IPS-18a (cell line): ENCODE data around the gene RASSF3.
"Not testable (repeated sequence)": the region's sequence is repeated elsewhere in the genome, so short reads cannot be mapped to it uniquely, and the experiment has no call there.

Experiments
- H3K27ac ChIP-seq: one replicate; pipeline ENCODE4 v1.5.1; 2013; ENCODE audit warnings: low read length
- H3K27me3 ChIP-seq: one replicate; pipeline ENCODE4 v1.6.1; 2013; ENCODE audit warnings: mild to moderate bottlenecking, low read length; ENCODE audit not compliant: control insufficient read depth, insufficient read depth
- H3K36me3 ChIP-seq: one replicate; pipeline ENCODE4 v1.6.1; 2013; ENCODE audit warnings: low read depth, low read length; ENCODE audit not compliant: control insufficient read depth
- H3K4me1 ChIP-seq: one replicate; pipeline ENCODE4 v1.6.1; 2013; ENCODE audit warnings: low read depth, low read length; ENCODE audit not compliant: control insufficient read depth
- H3K4me3 ChIP-seq: one replicate; pipeline ENCODE4 v1.5.1; 2013; ENCODE audit warnings: low read length
- H3K9ac ChIP-seq: one replicate; pipeline ENCODE4 v1.6.1; 2013; ENCODE audit warnings: mild to moderate bottlenecking, low read length, moderate library complexity
- H3K9me3 ChIP-seq: one replicate; pipeline ENCODE4 v1.6.1; 2013; ENCODE audit warnings: low read depth, low read length; ENCODE audit not compliant: control insufficient read depth

RASSF3 gene

DNA sequence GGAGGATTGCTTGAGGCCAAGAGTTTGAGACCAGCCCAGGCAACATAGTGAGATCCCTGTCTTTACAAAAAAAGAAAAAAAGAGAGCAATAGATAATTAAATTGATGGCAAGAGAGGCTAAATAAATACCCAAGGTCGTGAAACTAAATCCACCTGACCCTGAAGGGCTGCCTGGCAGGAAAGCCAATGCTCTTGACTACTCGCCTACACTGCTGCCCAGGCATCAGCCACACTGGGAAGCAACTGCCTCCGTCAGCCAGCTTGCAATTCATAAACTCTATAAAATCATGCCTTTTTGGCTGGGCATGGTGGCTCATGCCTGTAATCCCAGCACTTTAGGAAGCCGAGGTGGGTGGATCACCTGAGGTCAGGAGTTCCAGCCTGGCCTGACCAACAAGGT, 31.7 kb upstream of the RASSF3 start:
- Histone ChIP-seq H3K9ac (no peak overlapping the region), H3K4me1 (peaks cover 5% of the 10 kb centered on the region), H3K36me3 (no peaks in the 10 kb centered on the region), H3K27me3 (no peaks in the 10 kb centered on the region), H3K4me3 (no peak overlapping the region), H3K27ac (no peak overlapping the region), H3K9me3 (no peaks in the 10 kb centered on the region)

DNA sequence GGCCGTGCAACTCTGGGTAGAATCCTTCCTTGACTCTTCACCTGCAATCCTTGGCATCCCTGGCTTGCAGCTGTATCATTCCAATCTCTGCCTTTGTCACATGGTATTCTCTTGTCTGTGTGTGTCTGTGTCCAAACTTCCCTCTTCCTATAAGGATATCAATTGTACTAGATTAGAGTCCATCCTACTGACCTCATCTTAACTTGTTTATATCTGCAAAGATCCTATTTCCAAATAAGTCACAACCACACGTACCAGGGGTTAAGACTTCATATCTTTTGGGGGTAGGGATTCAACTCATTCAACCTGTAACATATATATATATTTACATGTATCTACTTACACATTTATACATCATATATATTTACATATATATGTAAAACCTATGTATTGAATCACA, 29.6 kb upstream of the RASSF3 start:
- Histone ChIP-seq H3K4me3 (no peak overlapping the region), H3K9ac (no peak overlapping the region), H3K36me3 (no peaks in the 10 kb centered on the region), H3K4me1 (peaks cover 9% of the 10 kb centered on the region), H3K27ac (no peak overlapping the region), H3K9me3 (no peaks in the 10 kb centered on the region), H3K27me3 (no peaks in the 10 kb centered on the region)

DNA sequence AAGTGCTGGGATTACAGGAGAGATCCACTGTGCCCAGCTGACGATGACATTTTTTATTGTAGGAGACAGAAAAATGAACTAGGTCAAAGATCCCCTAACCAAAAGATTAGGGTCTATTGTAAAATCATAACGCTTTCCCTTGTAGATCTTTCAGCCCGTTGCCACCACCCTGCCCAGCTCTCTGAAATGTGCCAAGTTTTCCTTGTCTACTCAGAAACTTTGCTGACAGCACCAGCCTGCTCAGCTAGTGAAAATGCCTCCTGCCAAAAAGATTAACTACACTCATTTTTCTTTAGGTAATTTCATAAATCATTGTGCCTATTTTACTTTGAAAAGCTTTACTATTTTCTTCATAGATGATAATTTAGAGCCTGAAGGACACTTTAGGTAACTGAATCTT, 28.2 kb upstream of the RASSF3 start:
- peaks cover 9% of the 10 kb centered on the region for H3K4me1 ChIP-seq
- H3K9me3 ChIP-seq: no peaks in the 10 kb centered on the region
- no peaks in the 10 kb centered on the region for H3K27me3 ChIP-seq
- H3K4me3 ChIP-seq: no peak overlapping the region
- H3K27ac ChIP-seq: no peak overlapping the region
- H3K9ac ChIP-seq: no peak overlapping the region
- H3K36me3 ChIP-seq: no peaks in the 10 kb centered on the region

DNA sequence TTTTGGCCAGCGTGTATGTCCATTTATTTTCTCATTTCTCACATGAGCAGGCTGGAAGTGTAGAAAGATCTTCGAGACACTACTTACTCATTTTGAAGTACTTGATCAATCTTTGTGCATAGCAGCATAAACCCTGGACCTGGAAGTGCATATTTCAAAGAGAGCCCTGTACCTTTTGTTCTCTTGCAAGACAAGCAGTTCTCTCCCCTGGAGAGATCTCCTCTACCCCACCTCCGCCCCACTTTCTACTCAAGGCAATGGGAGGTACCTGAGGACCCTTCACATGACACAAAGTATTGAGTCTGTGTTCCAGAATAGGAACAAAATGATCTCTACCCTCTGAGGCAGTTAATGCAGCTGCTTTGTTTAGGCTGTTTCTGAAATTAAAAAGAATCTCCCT, 27.4 kb upstream of the RASSF3 start:
- H3K27me3 ChIP-seq: no peaks in the 10 kb centered on the region
- no peak overlapping the region for H3K27ac ChIP-seq
- H3K4me1 ChIP-seq: peaks cover 9% of the 10 kb centered on the region

DNA sequence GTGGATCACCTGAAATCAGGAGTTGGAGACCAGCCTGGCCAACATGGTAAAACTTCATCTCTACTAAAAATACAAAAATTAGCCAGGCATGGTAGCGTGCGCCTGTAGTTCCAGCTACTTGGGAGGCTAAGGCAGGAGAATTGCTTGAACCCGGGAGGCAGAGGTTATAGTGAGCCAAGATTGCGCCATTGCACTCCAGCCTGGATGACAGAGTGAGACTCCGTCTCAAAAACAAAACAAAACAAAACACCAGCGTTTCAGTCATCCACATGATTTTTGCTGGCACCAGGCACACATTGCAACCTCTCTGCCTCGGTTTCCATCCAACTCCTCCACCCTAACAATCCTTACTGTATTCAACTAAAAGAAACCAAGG, 26.9 kb upstream of the RASSF3 start:
- not testable (repeated sequence) for H3K27ac ChIP-seq, H3K9me3 ChIP-seq, H3K27me3 ChIP-seq, H3K9ac ChIP-seq, H3K4me3 ChIP-seq, H3K36me3 ChIP-seq, H3K4me1 ChIP-seq

More for the DNA sequence above, 27.4 kb upstream of the RASSF3 start:
- H3K9ac ChIP-seq: no peak overlapping the region
- H3K36me3 ChIP-seq: no peaks in the 10 kb centered on the region
- no peaks in the 10 kb centered on the region for H3K9me3 ChIP-seq
- H3K4me3 ChIP-seq: no peak overlapping the region

DNA sequence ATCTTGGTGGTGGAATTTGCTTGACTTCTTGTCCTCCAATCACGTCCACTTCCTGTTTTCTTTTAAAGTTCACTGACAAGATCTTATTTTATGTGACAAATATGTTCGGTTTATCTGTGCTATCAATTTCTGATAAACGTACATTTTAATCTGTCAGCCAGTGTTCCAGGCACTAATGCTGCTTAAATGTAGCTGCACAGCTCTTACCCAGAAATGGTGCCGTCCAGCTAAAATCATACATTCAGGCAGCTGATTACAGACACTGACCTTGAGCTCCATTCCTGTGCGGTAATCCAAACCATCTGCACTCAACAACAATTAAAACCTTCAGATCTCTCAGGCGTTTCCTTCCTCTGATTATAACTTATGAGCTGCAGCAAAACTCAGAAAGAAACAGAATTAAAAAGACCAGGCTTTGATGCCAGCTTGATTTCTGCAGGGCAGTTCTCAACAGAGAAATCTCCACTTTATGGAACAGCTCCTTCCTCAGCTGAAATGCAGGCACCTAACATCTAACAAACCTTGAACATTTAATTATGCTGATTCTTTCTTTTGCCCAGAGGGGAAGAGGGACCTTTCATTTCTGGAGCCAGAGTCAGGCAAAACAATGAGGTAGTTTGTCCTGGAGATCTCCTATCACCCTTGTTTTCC, 26.4 kb upstream of the RASSF3 start:
- no peak overlapping the region for H3K9ac ChIP-seq
- H3K27ac ChIP-seq: no peak overlapping the region
- no peak overlapping the region for H3K4me3 ChIP-seq

DNA sequence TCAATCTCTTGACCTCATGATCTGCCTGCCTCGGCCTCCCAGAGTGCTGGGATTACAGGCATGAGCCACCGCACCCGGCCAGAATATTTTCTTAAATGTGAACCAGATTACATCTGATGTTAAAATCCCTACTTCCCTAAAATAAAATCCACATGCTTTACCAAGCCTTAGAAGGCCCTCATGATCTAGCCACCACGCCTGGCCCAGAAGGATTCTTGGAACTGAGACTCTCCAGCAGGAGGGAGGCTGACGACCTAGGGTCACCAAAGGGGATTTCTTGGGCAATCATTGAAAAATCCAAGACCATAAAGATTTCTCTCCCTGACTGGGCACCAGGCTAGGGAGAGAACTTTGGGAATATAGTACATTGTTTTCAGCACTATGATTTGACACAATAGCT, 25.2 kb upstream of the RASSF3 start:
- Histone ChIP-seq H3K4me1 (peaks cover 9% of the 10 kb centered on the region), H3K27me3 (no peaks in the 10 kb centered on the region), H3K36me3 (no peaks in the 10 kb centered on the region), H3K4me3 (no peak overlapping the region), H3K9me3 (no peaks in the 10 kb centered on the region), H3K9ac (no peak overlapping the region), H3K27ac (no peak overlapping the region)

More for the DNA sequence above, 26.4 kb upstream of the RASSF3 start:
- no peaks in the 10 kb centered on the region for H3K27me3 ChIP-seq
- peaks cover 9% of the 10 kb centered on the region for H3K4me1 ChIP-seq
- H3K9me3 ChIP-seq: no peaks in the 10 kb centered on the region
- no peaks in the 10 kb centered on the region for H3K36me3 ChIP-seq

DNA sequence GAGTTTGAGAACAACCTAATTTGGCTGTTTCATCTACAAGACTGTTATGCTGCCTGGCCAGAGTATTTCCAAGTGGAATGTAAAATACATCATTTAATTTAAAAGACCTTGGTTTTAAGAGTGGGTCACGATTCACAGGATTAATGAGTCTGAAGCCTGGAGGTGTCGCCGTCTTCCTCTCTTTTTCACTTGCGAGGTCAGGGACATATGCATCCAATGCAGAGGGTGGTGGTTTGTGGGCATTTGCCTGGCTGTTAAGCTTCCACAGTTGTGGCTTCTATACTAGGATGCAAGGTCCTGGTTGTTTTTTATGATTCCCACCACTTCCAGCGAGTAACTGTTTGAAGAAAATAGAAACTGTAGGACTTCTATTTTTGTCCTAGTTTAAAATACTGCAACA, 22.8 kb upstream of the RASSF3 start:
- Histone ChIP-seq H3K27ac (no peak overlapping the region), H3K4me1 (peaks cover 9% of the 10 kb centered on the region), H3K36me3 (no peaks in the 10 kb centered on the region), H3K4me3 (no peak overlapping the region), H3K27me3 (no peaks in the 10 kb centered on the region), H3K9me3 (no peaks in the 10 kb centered on the region), H3K9ac (no peak overlapping the region)

DNA sequence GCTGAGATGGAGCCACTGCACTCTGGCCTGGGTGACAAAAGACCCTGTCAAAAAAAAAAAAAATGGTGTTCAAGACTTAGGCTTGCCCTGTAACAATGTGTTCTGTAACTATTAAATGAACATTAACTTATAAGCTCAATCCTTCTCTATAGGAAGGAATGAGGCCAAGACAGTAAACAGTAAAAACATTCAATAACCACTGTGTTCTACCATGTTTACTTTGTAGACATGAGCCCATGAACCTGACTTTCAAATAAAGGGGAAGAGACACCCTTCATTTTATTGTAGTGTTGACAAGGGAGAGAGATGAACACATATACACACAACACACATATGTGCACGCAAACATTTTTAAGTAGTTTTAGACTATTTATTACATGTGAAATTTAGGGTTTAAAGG, 20.1 kb upstream of the RASSF3 start:
- Histone ChIP-seq H3K4me1 (no peaks in the 10 kb centered on the region), H3K9ac (no peak overlapping the region), H3K4me3 (no peak overlapping the region), H3K36me3 (no peaks in the 10 kb centered on the region), H3K27me3 (no peaks in the 10 kb centered on the region), H3K27ac (no peak overlapping the region), H3K9me3 (no peaks in the 10 kb centered on the region)

DNA sequence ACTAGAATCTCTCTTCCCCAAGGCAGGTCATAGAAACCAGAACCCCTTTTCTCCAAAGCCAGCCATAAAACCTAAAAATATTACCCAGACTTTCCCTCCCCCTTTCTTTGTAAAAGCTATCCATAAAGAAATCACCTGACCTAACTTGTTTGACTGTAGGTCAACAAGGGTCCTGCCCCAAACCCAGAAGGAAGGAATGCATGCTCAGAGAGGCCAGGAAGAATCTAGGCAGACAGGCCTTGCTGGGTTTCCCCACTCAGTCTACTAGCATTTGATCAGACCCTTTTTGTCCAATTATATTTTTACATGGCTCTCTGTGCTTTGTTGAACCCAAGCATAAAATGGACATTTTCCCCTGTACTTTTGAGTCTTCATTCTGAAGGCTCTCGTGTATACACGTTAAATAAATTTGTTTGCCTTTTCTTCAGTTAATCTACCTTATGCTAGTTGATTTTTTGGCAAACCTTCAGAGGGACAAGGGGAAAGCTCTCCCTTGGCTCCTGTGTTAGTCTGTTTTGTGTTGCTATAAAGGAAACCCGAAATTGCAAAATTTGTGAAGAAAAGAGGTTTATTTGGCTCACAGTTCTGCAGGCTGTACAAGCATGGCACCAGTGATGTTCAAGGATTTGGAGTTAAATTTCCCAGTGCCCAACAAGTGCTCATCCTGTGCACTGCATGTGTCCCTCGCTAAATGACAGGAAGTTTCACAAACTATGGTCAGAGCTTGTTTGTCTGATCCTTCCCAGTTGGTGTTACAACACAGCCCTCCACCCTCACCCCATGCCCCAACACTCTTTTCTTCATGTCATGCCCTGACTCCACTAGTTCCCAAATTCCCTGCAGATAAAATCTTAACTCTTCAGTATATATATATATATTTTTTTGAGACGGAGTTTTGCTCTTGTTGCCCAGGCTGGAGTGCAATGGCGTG, 14.2 kb upstream of the RASSF3 start:
- no peak overlapping the region for H3K9ac ChIP-seq
- no peaks in the 10 kb centered on the region for H3K9me3 ChIP-seq
- H3K27me3 ChIP-seq: no peaks in the 10 kb centered on the region
- no peak overlapping the region for H3K4me3 ChIP-seq
- no peaks in the 10 kb centered on the region for H3K36me3 ChIP-seq
- H3K27ac ChIP-seq: no peak overlapping the region
- H3K4me1 ChIP-seq: peaks cover 4% of the 10 kb centered on the region

DNA sequence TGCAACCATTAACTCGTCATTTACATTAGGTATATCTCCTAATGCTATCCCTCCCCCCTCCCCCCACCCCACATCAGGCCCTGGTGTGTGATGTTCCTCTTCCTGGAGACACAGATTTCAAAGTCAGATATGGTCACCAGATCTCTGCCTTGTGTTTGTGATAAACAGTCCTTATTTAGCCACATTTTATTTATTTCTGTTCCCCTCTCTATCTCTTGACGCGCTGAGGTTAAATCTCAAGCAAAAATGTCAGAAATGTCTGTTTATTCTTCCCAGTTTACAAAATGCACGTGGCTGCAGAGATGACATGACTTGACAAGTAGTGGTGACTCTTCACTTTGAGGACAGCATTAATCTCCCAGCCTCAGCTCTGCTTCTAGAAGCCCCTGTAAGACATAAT, 11.5 kb upstream of the RASSF3 start:
- Histone ChIP-seq H3K4me1 (peaks cover 4% of the 10 kb centered on the region), H3K27ac (no peak overlapping the region), H3K27me3 (no peaks in the 10 kb centered on the region), H3K4me3 (no peak overlapping the region), H3K9me3 (no peaks in the 10 kb centered on the region), H3K9ac (no peak overlapping the region), H3K36me3 (no peaks in the 10 kb centered on the region)

DNA sequence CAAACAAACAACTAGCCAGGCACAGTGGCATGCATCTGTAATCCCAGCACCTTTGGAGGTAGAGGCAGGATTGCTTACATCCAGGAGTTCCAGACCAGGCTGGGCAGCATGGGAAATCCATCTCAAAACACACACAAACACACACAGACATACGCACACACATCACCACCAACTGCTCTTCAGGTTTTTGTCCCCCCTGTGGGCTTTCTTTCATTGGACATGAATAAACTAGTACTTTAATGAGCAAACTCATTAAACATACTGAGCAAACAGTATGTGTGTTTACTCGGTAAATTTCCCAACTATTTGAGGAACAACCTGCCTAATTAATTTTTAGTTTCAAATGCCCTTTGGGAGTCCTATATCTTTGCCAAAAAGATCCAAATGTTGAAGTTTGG, 10.1 kb upstream of the RASSF3 start:
- H3K4me3 ChIP-seq: no peak overlapping the region
- H3K36me3 ChIP-seq: no peaks in the 10 kb centered on the region
- H3K4me1 ChIP-seq: peaks cover 4% of the 10 kb centered on the region
- no peaks in the 10 kb centered on the region for H3K9me3 ChIP-seq
- no peak overlapping the region for H3K27ac ChIP-seq
- H3K9ac ChIP-seq: no peak overlapping the region
- no peaks in the 10 kb centered on the region for H3K27me3 ChIP-seq
